ENCODE measurements around the gene SIRT3.

- TF ChIP-seq EZH2 (optimal IDR thresholded peaks at IDR 0.05; ENCODE audit: low read depth, low read length) (no peak), CTCF (IDR thresholded peaks at IDR 0.05; ENCODE audit: low read length) (no peak), EZH2phosphoT487 (IDR thresholded peaks at IDR 0.05; ENCODE audit: low read length) (no peak)
Observed at GRCh38 chr11:211741-212140, 24.4 kb downstream of the SIRT3 start.
